Astrocyte of the spinal cord (primary cell): ENCODE results near the gene PDHB.

Experiments used
- DNase-seq: peaks from one replicate; pipeline ENCODE4 v3.0.0; 2011; ENCODE audit warnings: low read depth, low spot score
- H3K4me3 ChIP-seq: 2 replicates; pipeline ENCODE4 v1.5.1; 2011; ENCODE audit warnings: low read depth, mild to moderate bottlenecking, low read length, moderate library complexity
- in situ Hi-C: cut with HindIII; loops from 2 replicates; pipeline ENCODE4 v1.10.0; 2017; ENCODE audit warnings: low sequenced_read_pairs
- TF ChIP-seq, protein P1 (sequence below): IDR thresholded peaks from 2 replicates; pipeline ENCODE4 v1.5.1; 2012; ENCODE audit warnings: low read depth, mild to moderate bottlenecking, low read length, inconsistent platforms

The PDHB gene

DNA sequence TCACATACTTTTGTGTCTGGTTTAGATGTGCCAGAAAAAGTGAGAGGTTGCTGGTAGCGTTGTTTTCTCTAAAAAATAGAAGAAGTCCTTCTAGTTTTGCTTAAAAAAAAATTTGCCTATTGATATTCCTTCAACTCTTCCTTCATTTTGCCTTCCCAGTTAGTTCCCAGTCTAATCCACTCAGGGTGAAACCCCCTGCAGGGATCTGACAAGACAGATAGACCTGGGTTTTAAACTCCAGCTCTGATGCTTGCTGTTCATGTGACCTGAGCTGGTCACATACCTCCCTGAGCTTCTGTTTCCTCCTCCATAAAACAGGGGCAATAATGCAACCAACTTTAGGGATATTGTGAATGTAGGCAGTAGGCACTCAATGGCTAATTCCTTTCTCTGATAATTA is 39.6 kb upstream of the PDHB start:
- no peak overlapping the region for H3K4me3 ChIP-seq
- TF ChIP-seq, protein P1, sequence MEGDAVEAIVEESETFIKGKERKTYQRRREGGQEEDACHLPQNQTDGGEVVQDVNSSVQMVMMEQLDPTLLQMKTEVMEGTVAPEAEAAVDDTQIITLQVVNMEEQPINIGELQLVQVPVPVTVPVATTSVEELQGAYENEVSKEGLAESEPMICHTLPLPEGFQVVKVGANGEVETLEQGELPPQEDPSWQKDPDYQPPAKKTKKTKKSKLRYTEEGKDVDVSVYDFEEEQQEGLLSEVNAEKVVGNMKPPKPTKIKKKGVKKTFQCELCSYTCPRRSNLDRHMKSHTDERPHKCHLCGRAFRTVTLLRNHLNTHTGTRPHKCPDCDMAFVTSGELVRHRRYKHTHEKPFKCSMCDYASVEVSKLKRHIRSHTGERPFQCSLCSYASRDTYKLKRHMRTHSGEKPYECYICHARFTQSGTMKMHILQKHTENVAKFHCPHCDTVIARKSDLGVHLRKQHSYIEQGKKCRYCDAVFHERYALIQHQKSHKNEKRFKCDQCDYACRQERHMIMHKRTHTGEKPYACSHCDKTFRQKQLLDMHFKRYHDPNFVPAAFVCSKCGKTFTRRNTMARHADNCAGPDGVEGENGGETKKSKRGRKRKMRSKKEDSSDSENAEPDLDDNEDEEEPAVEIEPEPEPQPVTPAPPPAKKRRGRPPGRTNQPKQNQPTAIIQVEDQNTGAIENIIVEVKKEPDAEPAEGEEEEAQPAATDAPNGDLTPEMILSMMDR = no peak
- in situ Hi-C loops = no loop called here
- DNase-seq = no peak

DNA sequence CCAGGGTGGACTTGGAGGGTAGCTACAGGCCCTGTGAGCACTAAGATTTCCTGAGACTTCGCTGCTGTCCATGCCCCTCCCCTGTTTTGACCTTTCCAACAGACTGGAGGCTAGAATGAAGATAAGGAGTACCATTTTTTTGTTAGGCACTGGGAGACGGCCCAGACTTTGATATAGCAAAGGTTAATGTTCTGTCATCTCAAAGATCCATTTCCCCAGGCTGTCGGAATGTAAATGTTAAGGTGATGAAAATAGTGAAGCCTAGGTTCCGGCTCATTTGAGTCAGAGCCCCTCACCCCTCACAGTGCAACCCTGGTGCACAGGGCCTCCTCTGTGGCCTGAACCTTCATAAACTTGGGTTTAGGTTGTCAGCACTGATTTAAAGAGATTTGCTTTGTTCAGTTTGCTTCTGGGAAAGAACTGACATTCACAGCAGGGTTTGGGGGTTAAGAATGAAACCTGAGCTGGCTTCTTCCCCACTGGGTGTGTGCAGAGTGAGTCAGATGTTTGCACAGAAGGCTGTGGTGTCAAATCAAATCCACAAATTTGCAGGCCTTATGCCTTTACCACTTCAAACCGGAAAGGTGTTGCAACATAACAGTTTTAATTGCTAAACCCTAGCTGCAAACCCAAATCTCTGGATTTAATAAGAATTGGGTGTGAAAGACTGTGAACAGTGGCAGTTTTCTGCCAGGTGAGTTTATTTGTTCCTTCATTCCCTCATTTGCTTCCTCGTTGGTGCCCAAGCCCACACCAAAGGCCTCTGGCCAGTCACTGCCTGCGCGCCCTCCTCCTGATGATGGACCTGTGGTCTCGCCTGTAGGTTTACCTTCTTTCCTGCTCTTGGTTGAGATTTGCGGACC is 37.6 kb upstream of the PDHB start:
- in situ Hi-C loops = no loop called here
- TF ChIP-seq, protein P1 = no peak
- no peak overlapping the region for H3K4me3 ChIP-seq
- peak; percentile 96 for DNase-seq

DNA sequence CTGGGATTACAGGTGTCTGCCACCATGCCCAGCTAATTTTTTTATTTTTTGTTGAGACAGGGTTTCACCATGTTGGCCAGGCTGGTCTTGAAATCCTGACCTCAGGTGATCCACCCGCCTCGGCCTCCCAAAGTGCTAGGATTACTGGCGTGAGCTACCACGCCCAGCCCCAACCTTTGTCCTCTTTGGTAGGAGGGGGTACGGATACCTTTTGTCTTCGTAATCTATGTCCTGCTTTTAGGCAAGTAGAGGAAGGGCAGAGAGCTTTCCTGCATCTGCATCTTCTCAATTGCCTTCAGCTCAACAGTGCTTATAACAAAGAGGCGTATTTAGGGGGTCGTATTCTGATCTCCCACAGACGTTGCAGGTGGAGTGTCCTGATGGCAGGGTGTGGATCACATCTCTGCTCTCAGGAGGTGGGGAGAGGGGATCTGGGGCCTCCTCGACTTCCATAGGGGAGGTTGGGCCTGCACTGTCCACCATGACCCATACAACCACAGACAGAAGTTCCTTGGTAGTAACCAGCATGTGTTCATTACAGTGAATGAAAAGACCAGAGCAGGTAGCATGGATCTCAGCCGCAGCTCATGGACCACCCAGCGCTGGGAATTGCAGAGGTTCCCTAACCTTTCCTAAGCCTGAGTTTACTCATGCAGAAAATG is 36.9 kb upstream of the PDHB start:
- in situ Hi-C loops = no loop called here
- H3K4me3 ChIP-seq = no peak overlapping the region
- DNase-seq = no peak
- TF ChIP-seq, protein P1 = no peak

DNA sequence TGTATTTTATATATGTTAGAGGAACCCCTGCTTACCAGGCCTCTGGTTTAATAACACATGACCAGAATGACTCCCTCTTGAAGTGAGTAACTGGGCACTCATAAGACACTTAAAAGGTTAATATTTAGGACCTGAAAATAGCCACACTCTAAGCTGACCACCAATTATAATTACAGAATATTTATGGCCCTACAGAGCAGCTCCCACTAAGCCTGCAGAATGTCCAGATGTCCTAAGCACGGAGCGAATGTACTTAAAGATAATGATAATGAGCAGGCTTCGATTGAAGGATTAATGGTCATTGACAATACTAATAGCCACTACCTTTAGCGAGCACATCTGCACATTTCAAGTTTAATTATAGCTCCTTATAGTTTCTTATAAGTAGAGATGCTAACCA is 35.5 kb upstream of the PDHB start:
- in situ Hi-C loops = no loop called here
- TF ChIP-seq, protein P1 = no peak
- H3K4me3 ChIP-seq = no peak overlapping the region
- no peak for DNase-seq

DNA sequence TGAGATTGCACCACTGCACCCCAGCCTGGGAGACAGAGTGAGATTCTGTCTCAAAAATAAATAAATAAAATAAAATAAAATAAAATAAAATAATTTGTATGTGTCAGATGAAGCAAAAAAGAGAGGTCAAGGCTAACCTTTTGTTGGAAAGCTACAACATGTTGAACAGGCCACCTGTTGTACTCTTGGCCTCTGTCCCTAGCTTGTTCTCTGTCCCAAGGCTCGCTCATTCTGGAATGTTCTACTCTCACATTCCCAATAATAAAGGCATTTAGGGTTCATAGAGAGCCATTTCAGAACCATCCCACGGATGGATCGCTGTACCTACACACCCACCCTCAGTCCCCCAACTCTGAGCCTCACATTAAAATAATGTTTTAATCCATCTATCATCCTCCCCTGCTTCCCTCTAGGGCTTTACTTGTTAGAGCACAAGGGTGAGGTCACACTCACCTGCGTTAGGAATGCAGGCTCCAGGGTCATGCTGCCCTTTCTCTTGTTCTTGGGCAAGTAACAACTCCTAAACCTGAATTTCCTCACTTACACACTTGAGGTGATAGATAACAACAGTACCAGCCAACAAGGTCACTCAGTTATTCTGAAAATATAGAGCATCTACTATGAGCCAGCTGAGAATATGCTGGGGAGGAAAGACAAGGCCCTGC is 33.4 kb upstream of the PDHB start:
- DNase-seq = no peak
- no peak overlapping the region for H3K4me3 ChIP-seq
- TF ChIP-seq, protein P1 = no peak
- in situ Hi-C loops = no loop called here

DNA sequence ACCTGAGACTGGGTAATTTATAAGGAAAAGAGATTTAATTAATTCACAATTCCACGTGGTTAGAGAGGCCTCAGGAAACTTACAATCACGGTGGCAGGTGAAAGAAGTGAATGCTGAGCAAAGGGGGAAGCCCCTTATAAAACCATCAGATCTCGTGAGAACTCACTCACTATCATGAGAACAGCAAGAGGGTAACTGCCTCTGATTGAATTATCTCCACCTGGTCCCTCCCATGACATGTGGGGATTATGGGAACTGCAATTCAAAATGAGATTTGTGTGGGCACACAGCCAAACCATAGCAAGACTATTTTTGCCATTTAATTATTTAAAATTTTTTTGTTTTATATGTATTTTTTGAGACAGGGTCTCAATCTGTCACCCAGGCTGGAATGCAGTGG is 31.2 kb upstream of the PDHB start:
- TF ChIP-seq, protein P1 = no peak
- in situ Hi-C loops = no loop called here
- DNase-seq = no peak

More for the DNA sequence above, 31.2 kb upstream of the PDHB start:
- H3K4me3 ChIP-seq = no peak overlapping the region
